NCI-H128 (cell line): ENCODE data around the gene CIT.
"Not testable (repeated sequence)": the region's sequence is repeated elsewhere in the genome, so short reads cannot be mapped to it uniquely, and the experiment has no call there.

Experiments
- DNase-seq: peaks from one replicate; lab custom pipeline; 2025; ENCODE audit not compliant: unreplicated experiment; lab: John Stamatoyannopoulos, UW

The CIT gene, protein sequence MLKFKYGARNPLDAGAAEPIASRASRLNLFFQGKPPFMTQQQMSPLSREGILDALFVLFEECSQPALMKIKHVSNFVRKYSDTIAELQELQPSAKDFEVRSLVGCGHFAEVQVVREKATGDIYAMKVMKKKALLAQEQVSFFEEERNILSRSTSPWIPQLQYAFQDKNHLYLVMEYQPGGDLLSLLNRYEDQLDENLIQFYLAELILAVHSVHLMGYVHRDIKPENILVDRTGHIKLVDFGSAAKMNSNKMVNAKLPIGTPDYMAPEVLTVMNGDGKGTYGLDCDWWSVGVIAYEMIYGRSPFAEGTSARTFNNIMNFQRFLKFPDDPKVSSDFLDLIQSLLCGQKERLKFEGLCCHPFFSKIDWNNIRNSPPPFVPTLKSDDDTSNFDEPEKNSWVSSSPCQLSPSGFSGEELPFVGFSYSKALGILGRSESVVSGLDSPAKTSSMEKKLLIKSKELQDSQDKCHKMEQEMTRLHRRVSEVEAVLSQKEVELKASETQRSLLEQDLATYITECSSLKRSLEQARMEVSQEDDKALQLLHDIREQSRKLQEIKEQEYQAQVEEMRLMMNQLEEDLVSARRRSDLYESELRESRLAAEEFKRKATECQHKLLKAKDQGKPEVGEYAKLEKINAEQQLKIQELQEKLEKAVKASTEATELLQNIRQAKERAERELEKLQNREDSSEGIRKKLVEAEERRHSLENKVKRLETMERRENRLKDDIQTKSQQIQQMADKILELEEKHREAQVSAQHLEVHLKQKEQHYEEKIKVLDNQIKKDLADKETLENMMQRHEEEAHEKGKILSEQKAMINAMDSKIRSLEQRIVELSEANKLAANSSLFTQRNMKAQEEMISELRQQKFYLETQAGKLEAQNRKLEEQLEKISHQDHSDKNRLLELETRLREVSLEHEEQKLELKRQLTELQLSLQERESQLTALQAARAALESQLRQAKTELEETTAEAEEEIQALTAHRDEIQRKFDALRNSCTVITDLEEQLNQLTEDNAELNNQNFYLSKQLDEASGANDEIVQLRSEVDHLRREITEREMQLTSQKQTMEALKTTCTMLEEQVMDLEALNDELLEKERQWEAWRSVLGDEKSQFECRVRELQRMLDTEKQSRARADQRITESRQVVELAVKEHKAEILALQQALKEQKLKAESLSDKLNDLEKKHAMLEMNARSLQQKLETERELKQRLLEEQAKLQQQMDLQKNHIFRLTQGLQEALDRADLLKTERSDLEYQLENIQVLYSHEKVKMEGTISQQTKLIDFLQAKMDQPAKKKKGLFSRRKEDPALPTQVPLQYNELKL (N-terminal part only)

DNA sequence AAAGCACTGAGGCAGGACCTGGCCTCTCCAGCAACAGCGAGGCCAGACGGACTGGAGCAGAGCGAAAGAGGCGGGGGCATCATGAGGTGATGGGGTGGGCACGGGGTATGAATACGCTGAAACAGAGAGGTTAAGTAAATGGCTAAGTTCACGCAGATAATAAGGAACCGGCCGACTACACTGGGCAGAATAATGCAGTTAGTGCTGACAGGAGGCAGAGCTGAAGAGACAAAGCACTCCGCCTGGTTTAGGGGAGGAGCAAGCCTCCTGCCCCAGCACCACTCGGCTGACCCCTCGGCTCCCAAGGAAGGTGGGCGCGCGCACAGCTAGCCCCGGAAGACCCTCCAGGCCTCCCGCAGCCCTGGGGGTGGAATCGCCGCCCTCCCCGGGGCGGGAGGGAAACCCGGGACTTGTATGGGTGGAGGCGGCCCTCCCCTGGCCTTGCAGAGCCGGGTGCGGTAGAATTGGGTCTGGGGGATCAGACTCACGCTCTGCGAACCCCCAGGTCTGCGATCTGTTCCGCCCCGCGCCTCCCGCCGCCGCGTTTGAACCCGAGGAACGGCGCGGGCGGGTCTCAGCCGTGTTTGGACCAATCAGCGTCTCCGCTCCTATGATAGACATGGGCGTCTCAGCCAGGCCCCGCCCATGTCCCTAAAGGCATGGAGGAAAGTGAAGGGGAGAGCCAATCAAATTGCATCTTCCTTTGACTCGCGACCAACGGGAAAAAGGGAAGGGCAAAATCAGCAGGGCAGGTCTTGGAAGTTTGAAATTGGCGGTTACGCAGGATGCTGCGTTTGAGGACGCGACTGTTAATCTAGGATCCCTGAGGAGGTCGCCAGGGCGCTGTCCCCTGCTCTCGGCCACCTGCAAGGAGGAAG lies at the start of gene CIT:
CIT (minus strand) TSS at position 560 of the 878 bp plus-strand sequence. CDS start 1,152 bp downstream, outside the sequence.
- peak; percentile 95 for DNase-seq

GRCh38 chr12:119925269-119925668 lies 48.1 kb upstream of the CIT start:
- no peak for DNase-seq

DNA sequence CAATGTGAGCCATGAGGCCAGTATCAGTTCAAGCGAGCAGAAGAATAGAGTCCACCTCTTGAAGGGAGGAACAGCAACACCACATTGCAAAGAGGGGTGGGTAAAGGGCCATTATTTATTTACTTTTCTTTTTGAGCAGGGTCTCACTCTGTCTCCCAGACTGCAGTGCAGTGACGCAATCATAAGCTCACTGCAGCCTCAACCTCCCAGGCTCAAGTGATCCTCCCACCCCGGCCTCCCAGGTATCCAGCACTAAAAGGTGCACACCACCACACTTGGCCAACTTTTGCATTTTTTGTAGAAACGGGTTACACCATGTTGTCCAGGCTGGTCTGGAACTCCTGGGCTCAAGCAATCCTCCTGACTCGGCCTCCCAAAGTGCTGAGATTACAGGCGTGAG lies 42.9 kb upstream of the CIT start:
- DNase-seq: no peak

DNA sequence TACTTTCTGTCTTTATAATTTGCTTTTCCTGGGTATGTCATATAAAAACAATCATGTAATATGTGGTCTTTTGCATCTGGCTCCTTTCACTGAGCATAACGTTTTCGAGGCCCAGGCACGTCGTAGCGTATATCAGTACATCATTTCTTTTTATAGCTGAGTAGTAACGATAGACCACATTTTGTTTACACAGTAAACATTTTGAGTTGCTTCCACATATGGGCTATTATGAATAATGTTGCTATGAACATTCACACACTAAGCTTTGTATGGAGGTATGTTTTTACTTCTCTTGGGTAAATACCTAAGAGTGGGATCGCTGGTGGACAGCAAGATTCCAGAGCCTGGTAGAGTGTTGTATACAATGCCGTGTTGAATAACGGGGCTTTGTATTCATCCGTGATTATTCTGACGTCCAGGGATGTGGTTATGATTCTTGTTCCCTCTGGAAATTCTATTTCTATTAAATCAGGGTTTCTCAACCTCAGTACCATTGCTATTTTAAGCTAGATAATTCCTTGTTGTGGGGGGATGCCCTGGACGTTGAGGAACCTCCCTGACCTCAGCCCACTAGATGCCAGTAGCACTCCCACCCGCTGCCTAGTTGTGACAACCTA lies 38.9 kb upstream of the CIT start:
- DNase-seq: no peak

- no peak for DNase-seq
Measured at GRCh38 chr12:119914666-119915065, 37.5 kb upstream of the CIT start.

- no peak for DNase-seq
Measured at GRCh38 chr12:119913536-119914330, 36.6 kb upstream of the CIT start.

- no peak for DNase-seq
Measured at GRCh38 chr12:119911182-119911581, 34.1 kb upstream of the CIT start.

GRCh38 chr12:119910586-119910985 lies 33.5 kb upstream of the CIT start:
- no peak for DNase-seq

DNA sequence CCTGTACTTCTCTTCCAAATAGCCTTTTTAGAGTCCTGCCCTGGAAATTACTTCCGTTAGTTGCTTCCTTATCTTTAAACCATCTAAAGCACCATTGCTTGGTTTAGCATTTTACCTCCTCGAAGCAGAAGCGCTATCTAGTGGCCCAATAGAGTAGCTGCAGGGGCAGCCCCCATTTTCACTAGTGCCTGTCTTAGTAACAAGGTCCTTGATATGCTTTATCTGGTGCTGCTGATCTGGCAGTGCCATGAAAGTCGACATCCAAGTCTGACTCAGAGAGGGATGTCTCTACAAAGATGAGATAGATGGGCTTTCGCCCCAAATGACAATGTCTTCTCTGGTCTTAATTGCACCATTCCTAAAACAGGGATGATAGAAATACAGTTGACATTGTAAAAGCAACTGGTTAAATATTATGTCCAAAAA lies 25.0 kb upstream of the CIT start:
- DNase-seq: peak; percentile 42

- no peak for DNase-seq
Measured at GRCh38 chr12:119901670-119902069, 24.6 kb upstream of the CIT start.

DNA sequence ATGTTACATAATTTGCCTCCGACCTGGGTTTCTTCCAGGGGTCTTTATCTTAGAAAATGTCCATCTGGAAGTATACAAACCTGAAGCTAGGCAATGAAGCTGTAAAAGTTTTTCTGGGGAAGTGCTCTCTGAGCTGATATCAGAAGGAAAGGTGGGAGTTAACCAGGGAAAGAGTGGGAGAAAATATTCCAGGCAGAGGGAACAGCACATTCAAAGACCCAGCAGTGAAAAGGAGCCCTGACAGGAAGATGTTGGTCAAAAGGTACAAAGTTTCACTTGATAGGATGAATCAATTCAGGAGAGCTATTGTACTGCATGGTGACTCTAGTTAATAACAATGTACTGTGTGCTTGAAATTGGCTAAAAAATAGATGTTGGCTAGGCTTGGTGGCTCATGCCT lies 17.8 kb upstream of the CIT start:
- no peak for DNase-seq

GRCh38 chr12:119892611-119893010 lies 15.5 kb upstream of the CIT start:
- not testable (repeated sequence) for DNase-seq

DNA sequence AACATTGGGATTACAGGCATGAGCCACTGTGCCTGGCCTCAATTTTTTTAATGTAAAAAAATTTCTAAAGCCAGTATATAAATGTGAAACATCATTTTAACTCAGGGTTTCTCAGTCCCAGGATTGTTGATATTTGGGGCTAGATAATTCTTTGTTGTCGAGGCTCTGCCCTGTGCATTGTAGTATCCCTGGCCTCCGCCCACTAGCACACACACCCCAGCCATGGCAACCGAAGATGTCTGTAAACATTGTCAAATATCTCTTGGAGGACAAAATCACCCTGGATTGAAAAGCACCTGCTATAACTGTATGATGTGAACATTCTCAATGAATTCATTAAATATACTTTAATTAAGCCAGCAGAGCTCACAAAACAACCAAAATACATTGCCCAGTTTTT lies 8.4 kb upstream of the CIT start:
- DNase-seq: no peak

DNA sequence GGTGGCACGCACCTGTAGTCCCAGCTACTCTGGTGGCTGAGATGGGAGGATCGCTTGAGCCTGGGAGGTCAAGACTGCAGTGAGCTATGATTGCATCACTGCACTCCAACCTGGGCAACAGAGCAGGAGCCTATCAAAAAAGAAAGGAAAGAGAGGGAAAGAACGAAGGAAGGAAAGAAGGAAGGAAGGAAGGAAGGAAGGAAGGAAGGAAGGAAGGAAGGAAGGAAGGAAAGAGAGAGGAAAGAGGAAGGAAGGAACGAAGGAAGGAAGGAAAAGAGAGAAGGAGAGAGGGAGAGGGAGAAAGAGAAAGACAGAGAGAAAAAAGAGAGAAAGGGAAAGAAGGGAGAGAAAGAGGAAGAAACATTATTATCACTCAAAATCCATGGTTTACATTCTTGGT lies 6.7 kb upstream of the CIT start:
- not testable (repeated sequence) for DNase-seq

- no peak for DNase-seq
Measured at GRCh38 chr12:119883237-119883636, 6.1 kb upstream of the CIT start.

GRCh38 chr12:119877639-119877948 lies 474 bp upstream of the CIT start:
- no peak for DNase-seq

DNA sequence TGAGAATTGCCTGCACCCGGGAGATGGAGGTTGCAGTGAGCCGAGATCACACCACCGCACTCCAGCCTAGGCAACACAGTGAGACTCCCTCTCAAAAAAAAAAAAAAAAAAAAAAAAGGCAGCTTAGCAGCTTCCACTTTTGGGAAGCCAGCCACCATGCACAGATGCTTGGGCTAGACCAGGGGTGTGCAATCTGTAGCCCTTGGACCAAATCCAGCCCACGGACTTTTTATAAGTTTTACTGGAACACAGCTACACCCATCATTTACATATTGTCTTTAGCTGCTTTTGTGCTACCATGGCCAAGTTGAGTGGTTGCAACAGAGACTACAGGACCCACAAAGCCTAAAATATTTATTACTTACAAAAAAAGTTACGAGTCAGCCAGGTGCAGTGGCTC lies 6.7 kb downstream of the CIT start:
- no peak for DNase-seq

DNA sequence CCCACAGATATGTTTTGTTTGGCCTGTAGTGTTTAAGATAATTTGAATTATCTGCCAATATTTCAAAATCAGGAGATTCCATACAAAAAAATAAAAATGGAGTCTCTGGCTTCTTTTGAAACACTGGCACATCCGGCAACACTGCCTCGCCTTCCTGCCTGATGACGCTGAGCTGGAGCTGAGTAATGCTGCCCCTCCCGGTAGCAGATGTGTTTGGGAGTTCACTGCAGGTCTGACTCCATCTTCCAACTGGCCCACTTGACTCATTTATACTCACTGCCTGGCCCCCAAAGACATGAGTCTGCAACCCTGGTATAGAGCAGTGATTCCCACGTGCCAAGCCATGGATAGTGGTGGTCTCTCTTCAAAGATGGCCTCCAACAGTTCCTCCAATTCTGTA lies 7.4 kb downstream of the CIT start:
- DNase-seq: no peak

- DNase-seq: no peak
Measured at GRCh38 chr12:119868992-119869391, 8.1 kb downstream of the CIT start.
